Activated T-cell treated with anti-CD3 and anti-CD28 coated beads, Interleukin-2, amount 50 U/mL, for 72 hours (primary cell): ENCODE measurements around the gene MEI1. TPM values are rescaled to one million over a fixed set of nuclear protein-coding genes. Genes with fewer than 3 reads are reported as not detected.

ENCODE experiments used
- ATAC-seq, 2 donors: fragments of 150-1000 bp; cut with Tn5 transposase; replicated peaks in 1 of 2; 2 replicates each; pipeline ENCODE4 v1.10.0; 2021; ENCODE audit warnings: moderate library complexity in 2 of 2, mild to moderate bottlenecking in 1 of 2
- DNase-seq, 2 donors: peaks; one replicate each; pipeline ENCODE4 v3.0.0; 2021 to 2022; ENCODE audit warnings: mixed read lengths in 1 of 2
- H3K27ac Mint-ChIP-seq: one replicate; pipeline ENCODE4 v1.8.0; 2022; ENCODE audit warnings: mild to moderate bottlenecking, moderate library complexity, mixed read lengths
- H3K27me3 Mint-ChIP-seq: one replicate; pipeline ENCODE4 v1.8.0; 2022; ENCODE audit warnings: low read depth, mixed read lengths
- H3K36me3 Mint-ChIP-seq, 2 donors: one replicate each; pipeline ENCODE4 v1.8.0; 2022; ENCODE audit warnings: mixed read lengths in 2 of 2, mild to moderate bottlenecking in 1 of 2; ENCODE audit not compliant: insufficient read depth in 2 of 2
- H3K4me1 Mint-ChIP-seq: one replicate; pipeline ENCODE4 v1.8.0; 2022; ENCODE audit warnings: low read depth, mixed read lengths
- H3K4me3 Mint-ChIP-seq, 2 donors: one replicate each; pipeline ENCODE4 v1.8.0; 2022; ENCODE audit warnings: mild to moderate bottlenecking in 2 of 2, mixed read lengths in 2 of 2, moderate library complexity in 2 of 2
- H3K9me3 Mint-ChIP-seq, 2 donors: one replicate each; pipeline ENCODE4 v1.8.0; 2022; ENCODE audit warnings: mixed read lengths in 2 of 2
- total RNA-seq, 2 donors: library from RNA; stranded (reverse); gene quantifications; one replicate each; pipeline ENCODE4 v1.2.3, GENCODE V29; 2022

The MEI1 gene
- total RNA-seq, 2 donors from 2014 or later, result 72.3 to 73.0 TPM

DNA sequence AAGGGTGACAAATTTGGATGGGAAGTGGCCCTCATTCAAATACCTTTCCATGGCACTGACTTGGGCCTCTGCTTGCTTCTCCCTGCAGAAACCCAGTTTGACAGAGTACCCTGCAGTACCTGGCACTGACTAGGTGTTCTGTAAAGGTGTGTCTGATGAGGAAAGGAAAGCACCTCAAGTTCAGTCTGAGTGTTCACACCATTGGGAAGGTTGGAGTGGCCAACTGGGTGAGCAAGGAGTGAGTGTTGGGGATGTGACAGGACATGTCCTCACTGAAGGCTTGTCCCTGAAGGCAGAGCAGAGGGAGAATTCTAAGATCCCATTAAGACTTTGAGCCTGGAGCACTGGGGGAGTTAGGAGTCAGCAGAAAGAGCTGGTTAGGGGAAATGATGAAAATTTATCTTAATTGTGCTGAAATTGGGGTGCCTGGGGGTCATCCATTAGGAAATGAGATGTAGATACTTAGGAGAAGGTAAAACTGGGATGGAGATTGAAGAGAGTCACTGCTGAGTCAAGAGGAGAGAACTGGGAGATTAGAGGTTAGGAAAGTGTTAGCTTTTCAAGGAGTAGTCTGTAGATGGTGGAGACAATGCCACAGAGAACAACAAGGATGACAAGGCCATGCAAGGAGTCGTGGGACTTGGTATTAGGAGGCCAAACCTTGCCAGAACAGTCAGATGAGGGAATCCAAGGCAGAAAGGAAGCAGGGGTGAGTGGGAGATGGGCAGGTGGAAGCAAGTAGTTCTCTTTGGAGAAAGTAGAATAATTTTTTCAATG lies 139.7 kb downstream of the MEI1 start:
- Mint-ChIP-seq H3K4me3 (peak overlapping the region; percentile 1 to 5), H3K9me3 (no peaks in the 10 kb centered on the region), H3K27ac (peak overlapping the region; percentile 41), H3K27me3 (no peaks in the 10 kb centered on the region), H3K4me1 (peaks cover 80% of the 10 kb centered on the region), H3K36me3 (peaks cover 19 to 24% of the 10 kb centered on the region in 2 donors)
- ATAC-seq (no peak), DNase-seq (no peak)

DNA sequence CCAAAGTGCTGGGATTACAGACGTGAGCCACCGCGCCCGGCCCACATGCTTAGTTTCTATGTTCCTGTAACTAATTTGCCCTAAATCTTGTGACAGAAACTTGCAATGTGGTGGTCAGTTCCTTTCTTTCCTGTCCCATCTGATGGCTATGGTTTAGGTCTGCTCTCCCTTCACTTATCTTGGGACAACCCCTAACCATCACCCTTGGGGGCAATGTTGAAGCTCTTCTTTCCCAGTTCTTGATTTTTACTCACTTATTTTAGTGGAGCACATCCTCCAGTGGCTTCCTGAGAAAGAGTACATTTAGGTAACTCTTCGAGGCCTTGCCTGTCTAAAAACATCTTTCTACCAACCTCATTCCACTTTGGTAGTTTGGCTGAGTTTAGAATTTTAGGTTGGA lies 140.9 kb downstream of the MEI1 start:
- H3K27me3 Mint-ChIP-seq, result no peaks in the 10 kb centered on the region
- peaks cover 83% of the 10 kb centered on the region for H3K4me1 Mint-ChIP-seq
- H3K9me3 Mint-ChIP-seq, result no peaks in the 10 kb centered on the region
- DNase-seq (no peak), ATAC-seq (no peak)
- no peak overlapping the region for H3K4me3 Mint-ChIP-seq
- H3K36me3 Mint-ChIP-seq, result peaks cover 17 to 24% of the 10 kb centered on the region in 2 donors
- peak overlapping the region; percentile 45 for H3K27ac Mint-ChIP-seq

DNA sequence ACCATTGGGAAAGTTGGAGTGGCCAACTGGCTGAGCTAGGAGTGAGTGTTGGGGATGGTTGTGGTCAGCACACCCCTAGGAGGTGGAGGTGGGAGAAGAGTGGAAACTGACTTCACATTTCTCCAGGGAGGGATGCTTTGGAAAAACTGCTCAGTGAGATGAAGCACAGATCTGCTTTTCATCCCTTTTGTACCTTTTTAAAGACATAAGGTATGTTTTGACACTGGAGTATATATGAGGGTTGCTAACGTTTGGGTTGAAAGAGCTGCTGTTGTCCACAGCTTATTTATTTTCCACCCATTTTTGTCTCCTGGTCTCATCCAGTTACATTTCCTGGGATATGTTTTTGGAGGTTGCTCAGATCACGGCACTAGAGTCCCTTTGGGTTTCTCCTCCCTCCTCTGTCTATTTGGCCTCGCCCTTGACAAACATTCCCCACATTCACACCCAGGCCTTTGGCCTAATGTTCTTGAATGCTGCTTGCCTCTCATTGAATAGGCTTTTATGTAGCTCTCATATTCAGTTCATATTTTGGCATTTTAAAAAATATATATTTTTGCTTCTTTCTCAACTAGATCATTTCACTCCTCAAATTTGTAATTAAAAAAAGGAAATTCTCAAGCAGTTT lies 141.9 kb downstream of the MEI1 start:
- ATAC-seq (no peak), DNase-seq (no peak)
- no peaks in the 10 kb centered on the region for H3K27me3 Mint-ChIP-seq
- H3K36me3 Mint-ChIP-seq, result peaks cover 14 to 20% of the 10 kb centered on the region in 2 donors
- no peak overlapping the region for H3K4me3 Mint-ChIP-seq
- peaks cover 86% of the 10 kb centered on the region for H3K4me1 Mint-ChIP-seq
- H3K9me3 Mint-ChIP-seq, result no peaks in the 10 kb centered on the region
- no peak overlapping the region for H3K27ac Mint-ChIP-seq

DNA sequence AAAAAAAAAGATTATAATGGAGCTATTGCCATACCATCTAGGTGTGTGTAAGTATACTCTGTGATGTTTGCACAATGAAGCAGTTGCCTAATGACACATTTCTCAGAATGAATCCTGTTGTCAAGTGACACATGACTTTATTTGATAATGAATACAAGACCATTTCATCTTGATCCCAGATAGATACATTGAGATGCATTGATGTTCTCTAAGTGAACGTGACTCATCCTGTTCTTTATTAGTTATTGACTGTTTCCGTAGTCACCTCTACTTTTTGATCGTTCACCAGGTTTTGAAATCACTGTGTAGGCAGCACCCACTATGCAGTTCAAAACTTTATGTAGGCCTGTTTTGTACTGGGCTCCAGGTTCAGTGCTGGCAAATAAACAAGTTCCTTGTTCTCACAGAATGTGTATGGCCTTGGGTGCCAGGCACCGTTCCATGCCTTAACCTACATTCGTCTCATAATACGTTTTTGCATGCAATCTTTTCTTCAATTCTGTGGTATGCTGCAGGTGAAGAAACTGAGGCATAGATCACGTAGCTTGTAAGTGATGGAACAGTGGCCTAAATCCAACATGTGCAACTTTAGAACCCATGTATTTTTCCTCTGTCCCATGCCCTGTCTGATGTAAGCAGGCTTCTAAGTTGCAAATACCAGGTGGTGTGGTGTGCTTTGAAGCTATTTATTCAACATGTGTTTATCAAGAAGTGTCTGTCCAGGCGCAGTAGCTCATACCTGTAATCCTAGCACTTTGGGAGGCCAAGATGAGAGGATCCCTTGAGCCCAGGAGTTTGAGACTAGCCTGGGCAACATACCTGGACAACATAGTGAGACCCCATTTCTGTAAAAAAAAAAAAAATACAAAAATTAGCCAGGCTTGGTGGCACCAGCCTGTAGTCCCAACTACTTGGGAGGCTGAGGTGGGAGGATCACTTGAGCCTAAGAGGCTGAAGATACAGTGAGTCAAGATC lies 144.0 kb downstream of the MEI1 start:
- ATAC-seq (peak; percentile 93 to 94), DNase-seq (peak; percentile 34 to 53)
- H3K9me3 Mint-ChIP-seq, result no peaks in the 10 kb centered on the region
- peaks cover 5 to 9% of the 10 kb centered on the region in 2 donors for H3K36me3 Mint-ChIP-seq
- peak overlapping the region; percentile 45 to 49 for H3K4me3 Mint-ChIP-seq
- H3K27ac Mint-ChIP-seq, result peak overlapping the region; percentile 65
- no peaks in the 10 kb centered on the region for H3K27me3 Mint-ChIP-seq
- H3K4me1 Mint-ChIP-seq, result peaks cover 82% of the 10 kb centered on the region

DNA sequence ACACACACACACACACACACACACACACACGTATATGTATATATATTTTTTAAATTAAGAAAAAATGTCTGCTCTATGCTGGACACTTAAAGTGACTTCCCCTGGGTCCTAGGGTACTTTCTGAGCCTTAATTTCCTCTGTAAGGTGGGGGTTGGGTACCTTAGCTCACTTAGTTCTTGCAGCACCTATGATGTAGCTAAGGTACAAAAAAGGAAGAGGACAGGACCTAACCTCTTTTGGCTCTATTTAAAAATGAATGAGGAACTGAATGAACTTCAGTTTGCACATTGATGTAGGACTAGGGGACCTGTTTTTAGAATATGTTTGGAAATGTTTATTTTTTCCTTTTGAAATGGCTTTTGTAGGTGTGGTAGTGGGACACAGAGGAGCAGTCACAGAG lies 144.7 kb downstream of the MEI1 start:
- H3K36me3 Mint-ChIP-seq, result peaks cover 5 to 7% of the 10 kb centered on the region in 2 donors

DNA sequence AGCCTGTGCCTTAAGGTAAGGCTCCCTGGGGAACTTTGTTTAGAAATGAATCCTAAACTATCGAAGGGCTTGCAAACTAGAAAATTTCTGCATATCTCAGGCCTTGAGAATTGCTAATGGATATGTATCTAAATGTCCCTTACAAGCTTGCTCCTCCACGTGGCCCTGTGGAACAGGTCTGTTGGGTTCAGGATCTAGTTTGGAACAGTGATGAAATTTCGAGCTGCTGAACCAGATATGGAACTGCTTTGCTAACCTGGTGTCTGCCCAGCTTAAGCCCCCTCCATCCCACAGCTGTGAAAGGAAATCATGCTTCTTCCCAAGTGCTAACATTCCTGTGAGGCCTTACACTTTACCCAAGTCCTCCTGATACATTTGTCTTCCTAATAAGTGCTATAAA lies 145.2 kb downstream of the MEI1 start:
- H3K4me3 Mint-ChIP-seq, result peak overlapping the region; percentile 6 to 64
- DNase-seq (no peak), ATAC-seq (no peak)
- peaks cover 78% of the 10 kb centered on the region for H3K4me1 Mint-ChIP-seq
- H3K9me3 Mint-ChIP-seq, result no peaks in the 10 kb centered on the region
- peaks cover 2 to 10% of the 10 kb centered on the region in 2 donors for H3K36me3 Mint-ChIP-seq
- H3K27me3 Mint-ChIP-seq, result no peaks in the 10 kb centered on the region
- peak overlapping the region; percentile 87 for H3K27ac Mint-ChIP-seq

More for the DNA sequence above, 144.7 kb downstream of the MEI1 start:
- DNase-seq, result no peak
- Mint-ChIP-seq H3K4me1 (peaks cover 79% of the 10 kb centered on the region), H3K4me3 (peak overlapping the region; percentile 6 to 64), H3K27me3 (no peaks in the 10 kb centered on the region), H3K27ac (peak overlapping the region; percentile 87), H3K9me3 (no peaks in the 10 kb centered on the region)
- no peak for ATAC-seq

DNA sequence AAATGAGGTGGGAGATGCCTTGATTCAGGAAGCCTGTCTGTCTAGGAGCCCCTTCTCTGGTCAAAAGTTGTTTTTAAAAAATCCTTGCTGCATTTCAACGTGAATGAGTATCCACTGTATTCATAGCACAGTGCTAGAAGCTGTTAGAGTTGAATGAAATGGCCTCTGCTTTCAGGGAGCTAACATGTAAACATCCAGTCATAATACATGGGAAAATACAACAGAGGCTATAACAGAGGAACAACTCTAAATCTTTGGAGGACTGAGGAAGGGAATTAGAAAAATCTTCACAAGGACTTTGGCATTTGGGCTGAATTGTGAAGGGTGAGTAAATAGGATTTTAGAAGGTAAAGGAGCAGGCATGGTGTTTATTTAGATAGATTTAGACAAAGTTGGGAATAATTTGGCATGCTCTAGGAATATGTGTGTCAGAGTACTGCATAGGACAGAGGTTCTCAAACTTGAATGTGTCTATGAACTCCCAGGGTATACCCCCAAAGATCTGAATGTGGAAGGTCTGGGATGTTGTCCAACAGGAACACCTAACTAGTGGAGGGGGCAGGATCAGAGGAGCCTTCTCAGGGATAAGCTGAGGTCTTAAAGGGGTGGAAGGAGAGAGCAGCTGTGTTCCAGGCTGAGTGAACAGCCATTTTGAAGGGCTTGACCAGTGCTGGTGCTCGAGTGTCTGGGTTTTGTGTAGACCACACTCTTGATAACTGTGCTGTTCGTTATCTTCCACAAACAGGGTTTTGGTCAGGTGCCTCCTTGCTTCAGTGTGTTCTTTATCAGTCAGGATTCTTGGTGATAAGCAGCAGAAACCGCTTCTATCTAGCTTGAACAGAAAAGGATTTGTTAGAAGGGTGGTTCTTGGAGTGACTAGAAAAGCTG lies 146.3 kb downstream of the MEI1 start:
- no peaks in the 10 kb centered on the region for H3K9me3 Mint-ChIP-seq
- no peaks in the 10 kb centered on the region for H3K27me3 Mint-ChIP-seq
- peak overlapping the region; percentile 2 to 33 for H3K4me3 Mint-ChIP-seq
- peak overlapping the region; percentile 49 for H3K27ac Mint-ChIP-seq
- ATAC-seq (no peak), DNase-seq (no peak)
- H3K4me1 Mint-ChIP-seq, result peaks cover 80% of the 10 kb centered on the region
- peaks cover 0 to 10% of the 10 kb centered on the region in 2 donors for H3K36me3 Mint-ChIP-seq

DNA sequence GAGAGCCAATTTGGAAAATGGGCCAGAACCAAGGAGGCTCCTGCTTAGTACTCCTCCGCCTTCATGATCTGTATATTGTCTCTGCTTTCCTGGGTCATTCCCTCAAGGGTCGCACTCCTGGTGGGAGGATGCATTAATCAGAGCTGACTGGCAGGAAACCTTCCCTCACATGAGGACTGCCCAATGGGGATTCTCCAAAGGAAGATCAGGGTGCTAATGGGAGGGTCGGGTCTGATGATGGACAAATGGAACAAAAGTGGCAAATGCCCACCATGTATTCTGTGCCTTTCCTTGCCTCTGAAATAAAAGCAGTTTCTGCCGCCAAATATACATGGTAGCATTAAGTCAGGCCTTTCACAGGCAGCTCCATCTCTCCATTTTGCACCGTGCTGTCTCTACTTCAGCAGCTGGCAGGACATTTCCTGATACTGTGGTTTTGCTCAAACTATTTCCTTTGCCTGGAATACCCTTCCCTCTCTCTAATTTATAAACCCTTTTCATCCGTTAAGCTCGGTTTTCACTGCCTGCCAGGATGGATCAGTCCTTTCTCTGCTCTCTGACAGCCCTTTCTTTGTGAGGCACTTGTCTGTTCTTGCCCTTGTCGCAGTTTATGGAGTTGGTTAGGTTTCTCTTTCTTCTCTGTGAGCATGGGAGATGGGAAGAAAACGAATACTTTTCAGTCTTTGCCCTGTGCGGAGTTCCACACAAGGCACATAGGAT lies 147.1 kb downstream of the MEI1 start:
- DNase-seq (no peak), ATAC-seq (no peak)
- H3K4me1 Mint-ChIP-seq, result peaks cover 77% of the 10 kb centered on the region
- peaks cover 0 to 10% of the 10 kb centered on the region in 2 donors for H3K36me3 Mint-ChIP-seq
- H3K9me3 Mint-ChIP-seq, result no peaks in the 10 kb centered on the region
- H3K27me3 Mint-ChIP-seq, result no peaks in the 10 kb centered on the region
- peak overlapping the region; percentile 7 to 37 for H3K4me3 Mint-ChIP-seq
- peak overlapping the region; percentile 58 for H3K27ac Mint-ChIP-seq

DNA sequence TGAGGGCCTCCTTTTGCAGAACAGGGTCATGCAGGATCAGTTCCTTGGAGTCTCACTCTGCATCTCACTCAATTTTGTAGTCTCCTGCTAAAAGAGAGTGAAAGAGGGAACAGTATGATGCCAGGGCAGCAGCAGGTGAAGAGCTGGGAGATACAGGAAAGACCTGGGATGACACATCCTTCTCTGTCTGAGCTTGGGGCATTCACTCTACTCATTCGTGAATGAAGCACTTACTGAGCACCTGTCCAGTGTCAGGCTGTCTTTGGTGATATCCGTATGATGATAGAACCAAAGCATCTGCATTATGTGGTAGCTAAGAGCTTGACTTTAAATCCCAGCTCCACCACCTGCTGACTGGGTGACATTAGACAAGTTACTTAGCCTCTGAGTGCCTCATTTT lies 148.0 kb downstream of the MEI1 start:
- Mint-ChIP-seq H3K9me3 (no peaks in the 10 kb centered on the region), H3K36me3 (peaks cover 0 to 11% of the 10 kb centered on the region in 2 donors), H3K4me1 (peaks cover 82% of the 10 kb centered on the region), H3K4me3 (peak overlapping the region; percentile 2 to 37), H3K27me3 (no peaks in the 10 kb centered on the region), H3K27ac (peak overlapping the region; percentile 58)
- DNase-seq, result no peak
- ATAC-seq, result no peak

DNA sequence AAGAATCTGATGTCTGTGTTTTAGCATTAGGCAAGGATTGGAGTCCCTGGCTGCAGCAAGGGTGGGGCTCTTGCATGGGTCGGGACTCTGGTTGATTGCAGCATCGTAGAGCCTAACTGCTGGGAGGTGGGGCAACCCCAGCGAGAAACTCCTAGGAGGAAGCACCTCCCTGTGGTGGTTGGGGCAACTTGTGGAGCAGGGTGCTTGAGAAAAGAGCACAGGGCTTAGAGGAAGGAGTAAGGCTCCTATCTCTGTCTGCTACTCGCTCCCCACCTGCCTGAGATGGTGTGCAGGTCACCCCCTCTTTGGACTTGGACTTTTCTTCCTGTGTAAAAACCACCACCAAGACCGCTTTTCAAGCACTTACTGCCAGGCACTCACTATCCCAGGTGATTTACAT lies 149.2 kb downstream of the MEI1 start:
- no peak for ATAC-seq
- H3K9me3 Mint-ChIP-seq, result no peaks in the 10 kb centered on the region
- H3K27me3 Mint-ChIP-seq, result no peaks in the 10 kb centered on the region
- no peak overlapping the region for H3K27ac Mint-ChIP-seq
- H3K4me3 Mint-ChIP-seq, result no peak overlapping the region
- peaks cover 3 to 11% of the 10 kb centered on the region in 2 donors for H3K36me3 Mint-ChIP-seq
- H3K4me1 Mint-ChIP-seq, result peaks cover 82% of the 10 kb centered on the region
- no peak for DNase-seq
